ENCODE data around the gene CCL13. TPM values are rescaled to one million over a fixed set of nuclear protein-coding genes. Genes with fewer than 3 reads are reported as not detected.

The CCL13 gene
- polyA plus RNA-seq, 6 donors from 2014 or later, result not detected

DNA sequence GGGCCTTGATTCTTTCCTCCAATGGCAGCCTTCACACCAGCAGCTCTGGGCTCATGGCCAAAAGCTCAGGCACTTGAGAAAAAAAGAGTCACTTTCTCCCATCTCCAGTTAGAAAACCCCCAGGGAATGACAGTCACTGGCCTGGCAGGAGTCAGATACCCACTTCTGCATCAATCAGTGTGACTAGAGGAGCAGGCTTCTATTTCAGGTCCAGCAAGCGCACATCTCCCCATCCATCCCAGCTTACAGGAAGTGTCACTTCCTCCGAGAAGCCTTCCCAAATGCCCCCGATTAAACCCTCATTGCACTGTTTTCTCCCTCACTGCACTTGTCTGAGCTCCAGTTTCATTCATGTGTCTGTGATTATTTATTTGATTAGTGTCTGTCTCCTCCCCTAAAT lies 37.1 kb downstream of the CCL13 start:
- ATAC-seq (ENCODE audit: low read depth in 2 of 2), result no peak
- H3K9me3 Mint-ChIP-seq, result peaks cover 0 to 2% (median 0%) of the 10 kb centered on the region in 7 donors
- no peak for DNase-seq

DNA sequence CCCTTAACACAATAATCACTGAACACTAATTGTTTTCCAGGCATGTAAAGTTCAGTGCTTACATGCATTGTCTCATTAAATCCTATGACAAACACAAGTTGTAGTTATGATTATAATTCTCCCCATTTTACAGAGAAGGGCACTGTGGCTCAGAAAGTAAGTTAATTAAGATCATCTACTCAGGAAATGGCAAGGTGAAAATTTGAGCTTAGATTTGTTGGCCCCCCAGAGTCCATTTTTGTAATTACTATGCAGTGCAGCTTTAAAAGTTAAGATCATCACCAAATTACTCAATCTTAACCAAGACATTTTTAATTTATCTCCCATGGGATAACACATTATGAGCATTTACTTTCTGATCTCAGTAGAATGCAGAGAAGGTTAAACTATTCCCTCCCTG lies 41.0 kb downstream of the CCL13 start:
- Mint-ChIP-seq H3K27me3 (peaks cover 0 to 18% (median 6%) of the 10 kb centered on the region in 3 donors), H3K4me3 (no peak overlapping the region), H3K9me3 (no peaks in the 10 kb centered on the region), H3K27ac (no peak overlapping the region), H3K36me3 (no peaks in the 10 kb centered on the region), H3K4me1 (peaks cover 33 to 44% (median 40%) of the 10 kb centered on the region in 3 donors)
- DNase-seq (no peak), ATAC-seq (ENCODE audit: low read depth in 2 of 2) (no peak)

More for the DNA sequence above, 37.1 kb downstream of the CCL13 start:
- Mint-ChIP-seq H3K4me3 (no peak overlapping the region), H3K36me3 (no peaks in the 10 kb centered on the region), H3K27ac (no peak overlapping the region), H3K27me3 (peaks cover 0 to 18% (median 6%) of the 10 kb centered on the region in 3 donors), H3K4me1 (peaks cover 12 to 19% (median 14%) of the 10 kb centered on the region in 3 donors)

DNA sequence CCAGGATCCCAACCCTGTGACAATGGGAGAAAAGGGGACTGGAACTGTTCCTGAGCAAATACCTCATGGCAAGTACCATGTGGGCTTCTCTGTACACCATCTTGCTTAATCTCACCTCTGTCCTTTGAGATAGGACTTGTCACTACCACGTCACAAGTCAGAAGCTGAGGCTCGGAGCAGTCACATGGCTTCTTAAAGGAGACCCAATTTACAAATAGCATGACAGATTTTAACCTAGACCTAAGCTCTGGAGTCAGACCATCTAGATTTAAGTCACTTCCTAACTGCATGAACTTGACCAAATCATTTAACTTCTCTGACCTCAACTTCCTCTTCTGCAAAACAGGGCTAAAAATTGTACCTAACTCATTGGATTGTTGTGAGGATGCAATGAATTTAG lies 42.7 kb downstream of the CCL13 start:
- Mint-ChIP-seq H3K27me3 (peaks cover 0 to 13% (median 3%) of the 10 kb centered on the region in 3 donors), H3K4me1 (peaks cover 33 to 44% (median 38%) of the 10 kb centered on the region in 3 donors), H3K4me3 (peak overlapping the region in 1 of 8 donors; percentile 72), H3K27ac (peak overlapping the region in 3 of 6 donors; percentile 13 to 49 (median 27)), H3K9me3 (no peaks in the 10 kb centered on the region), H3K36me3 (no peaks in the 10 kb centered on the region)
- ATAC-seq (ENCODE audit: low read depth in 2 of 2) (peak; percentile 80 to 82), DNase-seq (peak; percentile 13)

DNA sequence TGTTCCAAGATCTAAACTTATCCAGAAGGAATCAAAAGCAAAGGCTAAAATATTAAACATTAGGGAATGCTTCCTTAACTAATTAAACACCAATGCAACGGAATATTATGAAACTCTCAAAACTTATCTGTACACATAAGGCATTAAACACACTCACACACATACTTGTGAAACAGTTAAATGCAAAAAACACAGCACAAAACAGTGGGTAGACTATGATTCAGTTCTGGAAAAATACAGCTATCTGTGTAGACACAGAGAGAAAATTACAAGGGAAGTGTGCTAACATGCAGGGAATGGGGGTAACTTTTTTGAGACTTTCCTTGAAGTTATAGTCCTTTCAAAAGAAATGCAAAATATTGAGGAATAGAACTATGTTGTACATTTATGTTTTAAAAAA lies 43.4 kb downstream of the CCL13 start:
- ATAC-seq (ENCODE audit: low read depth in 2 of 2), result no peak
- H3K27me3 Mint-ChIP-seq, result peaks cover 0 to 6% (median 0%) of the 10 kb centered on the region in 3 donors

DNA sequence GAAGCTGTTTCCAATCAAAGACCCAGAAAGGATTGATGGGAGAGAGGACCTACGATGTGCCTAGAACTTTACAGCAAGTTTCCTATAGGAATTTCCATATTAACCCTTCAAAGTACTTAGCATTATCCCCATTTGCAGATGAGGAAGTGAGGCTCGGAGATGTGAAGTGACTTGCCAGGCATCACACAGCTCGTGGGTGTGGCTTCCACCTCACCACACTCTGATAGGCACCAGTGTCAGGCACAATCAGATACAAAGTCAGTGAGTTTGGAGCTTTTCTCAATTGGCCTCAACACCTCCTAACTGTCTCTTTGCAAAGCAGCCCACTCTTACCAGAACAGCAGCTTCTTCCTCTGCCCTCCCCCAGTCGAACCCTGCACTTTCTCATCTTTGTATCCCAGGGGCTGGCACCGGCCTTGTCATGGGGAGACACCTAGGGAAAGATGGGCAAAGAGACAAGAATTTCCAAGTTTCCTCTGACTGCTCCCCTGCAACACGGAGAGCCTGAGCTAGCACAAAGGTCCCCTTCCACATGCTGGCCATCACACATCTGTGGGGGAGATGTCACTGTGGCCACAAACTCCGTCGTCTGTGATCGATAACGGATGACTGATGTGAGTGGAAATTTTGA lies 44.1 kb downstream of the CCL13 start:
- Mint-ChIP-seq H3K27ac (peak overlapping the region in 1 of 6 donors; percentile 64), H3K9me3 (no peaks in the 10 kb centered on the region), H3K36me3 (no peaks in the 10 kb centered on the region), H3K27me3 (no peaks in the 10 kb centered on the region), H3K4me1 (peaks cover 37 to 44% (median 38%) of the 10 kb centered on the region in 3 donors), H3K4me3 (peak overlapping the region in 1 of 8 donors; percentile 16)
- DNase-seq (no peak), ATAC-seq (ENCODE audit: low read depth in 2 of 2) (peak in 1 of 2 donors; percentile 24)

More for the DNA sequence above, 43.4 kb downstream of the CCL13 start:
- no peak for DNase-seq
- H3K36me3 Mint-ChIP-seq, result no peaks in the 10 kb centered on the region
- peaks cover 33 to 44% (median 38%) of the 10 kb centered on the region in 3 donors for H3K4me1 Mint-ChIP-seq
- H3K27ac Mint-ChIP-seq, result peak overlapping the region in 1 of 6 donors; percentile 23
- H3K9me3 Mint-ChIP-seq, result no peaks in the 10 kb centered on the region
- no peak overlapping the region for H3K4me3 Mint-ChIP-seq

DNA sequence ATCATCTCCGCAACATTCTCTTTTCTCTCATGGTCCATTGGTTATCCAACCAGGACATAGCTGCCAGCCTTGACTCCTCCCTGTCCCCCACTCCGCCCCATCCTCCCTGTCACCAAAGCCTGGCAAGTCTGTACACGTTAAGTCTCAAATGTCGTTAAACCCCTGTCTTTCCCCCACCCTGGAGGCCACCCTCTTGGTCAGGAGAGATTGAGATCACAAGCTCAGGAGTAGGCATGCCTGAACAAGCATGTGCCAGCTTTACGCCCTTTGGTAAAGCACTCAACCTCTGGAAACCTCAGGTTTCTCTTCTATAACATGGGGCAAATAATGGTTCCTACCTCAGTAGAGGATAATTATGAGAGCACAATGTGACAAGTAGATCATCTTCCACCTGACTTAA lies 44.9 kb downstream of the CCL13 start:
- Mint-ChIP-seq H3K27ac (peak overlapping the region in 1 of 6 donors; percentile 35), H3K27me3 (peaks cover 0 to under 1% (median 0%) of the 10 kb centered on the region in 3 donors), H3K4me1 (peaks cover 37 to 44% (median 38%) of the 10 kb centered on the region in 3 donors), H3K9me3 (no peaks in the 10 kb centered on the region), H3K4me3 (no peak overlapping the region), H3K36me3 (no peaks in the 10 kb centered on the region)
- DNase-seq (no peak), ATAC-seq (ENCODE audit: low read depth in 2 of 2) (no peak)

DNA sequence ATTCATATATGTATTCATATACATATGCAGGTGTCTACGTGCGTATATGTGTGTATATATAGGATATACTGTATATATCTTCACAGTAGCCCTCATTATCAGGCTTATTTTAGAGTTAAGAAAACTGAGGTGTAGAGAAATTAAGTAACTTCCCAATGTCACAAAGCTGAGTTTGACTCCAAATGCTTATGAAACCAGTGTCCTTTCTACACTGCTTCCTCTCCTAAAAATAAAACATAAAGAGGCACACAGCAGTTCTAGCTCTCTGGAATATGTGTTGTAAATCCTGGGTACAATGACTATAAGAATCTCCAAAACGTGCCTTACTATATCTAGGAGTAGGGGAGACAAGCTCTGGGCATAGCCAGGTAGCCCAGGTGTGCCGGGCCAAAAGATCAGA lies 46.7 kb downstream of the CCL13 start:
- Mint-ChIP-seq H3K4me1 (peaks cover 32 to 36% (median 35%) of the 10 kb centered on the region in 3 donors), H3K27ac (peak overlapping the region in 1 of 6 donors; percentile 47), H3K4me3 (no peak overlapping the region), H3K27me3 (peaks cover 7 to 11% (median 9%) of the 10 kb centered on the region in 3 donors), H3K36me3 (no peaks in the 10 kb centered on the region), H3K9me3 (no peaks in the 10 kb centered on the region)
- ATAC-seq (ENCODE audit: low read depth in 2 of 2) (no peak), DNase-seq (no peak)

DNA sequence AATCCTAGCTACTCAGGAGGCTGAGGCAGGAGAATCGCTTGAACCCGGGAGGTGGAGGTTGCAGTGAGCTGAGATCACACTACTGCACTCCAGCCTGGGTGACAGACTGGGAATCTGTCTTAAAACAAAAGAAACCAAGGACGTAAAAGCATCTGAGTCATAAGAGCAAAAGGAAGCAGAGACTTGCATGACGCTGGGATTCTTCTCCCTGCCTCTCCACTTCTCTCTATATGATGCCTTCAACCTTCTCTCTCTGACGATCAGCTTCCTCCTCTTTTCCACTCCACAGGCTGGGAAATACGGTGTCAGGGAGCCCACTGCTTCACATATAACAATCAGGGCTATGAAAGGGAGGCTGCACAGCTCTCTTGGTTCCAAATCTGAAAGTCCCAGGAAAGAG lies 49.9 kb downstream of the CCL13 start:
- no peaks in the 10 kb centered on the region for H3K9me3 Mint-ChIP-seq
- peaks cover 32 to 39% (median 32%) of the 10 kb centered on the region in 3 donors for H3K27me3 Mint-ChIP-seq
- no peaks in the 10 kb centered on the region for H3K36me3 Mint-ChIP-seq
- ATAC-seq (ENCODE audit: low read depth in 2 of 2) (no peak), DNase-seq (no peak)
- H3K27ac Mint-ChIP-seq, result peak overlapping the region in 1 of 6 donors; percentile 84
- no peak overlapping the region for H3K4me3 Mint-ChIP-seq
- peaks cover 3 to 5% (median 4%) of the 10 kb centered on the region in 3 donors for H3K4me1 Mint-ChIP-seq

Other genes with a start within 250 kb of the CCL13 start
- not detected for gene CCL2, start 101.2 kb upstream of the CCL13 start, polyA plus RNA-seq (ENCODE audit: low read depth in 6 of 6)
- not detected for gene CCL7, start 86.3 kb upstream of the CCL13 start, polyA plus RNA-seq (ENCODE audit: low read depth in 6 of 6)
- gene CCL11, start 70.7 kb upstream of the CCL13 start, polyA plus RNA-seq (ENCODE audit: low read depth in 6 of 6), result not detected
- not detected for gene CCL8, start 37.0 kb upstream of the CCL13 start, polyA plus RNA-seq (ENCODE audit: low read depth in 6 of 6)
- gene CCL1, start 6.8 kb downstream of the CCL13 start, polyA plus RNA-seq (ENCODE audit: low read depth in 6 of 6), result not detected
- under 1 TPM in 1 of 6 donors, not detected in 5; 0.05 TPM for gene TMEM132E, start 223.1 kb downstream of the CCL13 start, polyA plus RNA-seq (ENCODE audit: low read depth in 6 of 6)

Measured in naive B cell (primary cell).